NCI-H345 treated with DMSO at 0.1 percent for 48 hours (cell line): Measurements from ENCODE around the gene NPBWR2.
"Not testable (repeated sequence)": the region's sequence is repeated elsewhere in the genome, so short reads cannot be mapped to it uniquely, and the experiment has no call there.

ENCODE experiments used
- DNase-seq: peaks from one replicate; lab custom pipeline; 2025; ENCODE audit not compliant: unreplicated experiment; lab: John Stamatoyannopoulos, UW

Gene NPBWR2

GRCh38 chr20:64144144-64144912 is 37.0 kb upstream of the NPBWR2 start:
- no peak for DNase-seq

DNA sequence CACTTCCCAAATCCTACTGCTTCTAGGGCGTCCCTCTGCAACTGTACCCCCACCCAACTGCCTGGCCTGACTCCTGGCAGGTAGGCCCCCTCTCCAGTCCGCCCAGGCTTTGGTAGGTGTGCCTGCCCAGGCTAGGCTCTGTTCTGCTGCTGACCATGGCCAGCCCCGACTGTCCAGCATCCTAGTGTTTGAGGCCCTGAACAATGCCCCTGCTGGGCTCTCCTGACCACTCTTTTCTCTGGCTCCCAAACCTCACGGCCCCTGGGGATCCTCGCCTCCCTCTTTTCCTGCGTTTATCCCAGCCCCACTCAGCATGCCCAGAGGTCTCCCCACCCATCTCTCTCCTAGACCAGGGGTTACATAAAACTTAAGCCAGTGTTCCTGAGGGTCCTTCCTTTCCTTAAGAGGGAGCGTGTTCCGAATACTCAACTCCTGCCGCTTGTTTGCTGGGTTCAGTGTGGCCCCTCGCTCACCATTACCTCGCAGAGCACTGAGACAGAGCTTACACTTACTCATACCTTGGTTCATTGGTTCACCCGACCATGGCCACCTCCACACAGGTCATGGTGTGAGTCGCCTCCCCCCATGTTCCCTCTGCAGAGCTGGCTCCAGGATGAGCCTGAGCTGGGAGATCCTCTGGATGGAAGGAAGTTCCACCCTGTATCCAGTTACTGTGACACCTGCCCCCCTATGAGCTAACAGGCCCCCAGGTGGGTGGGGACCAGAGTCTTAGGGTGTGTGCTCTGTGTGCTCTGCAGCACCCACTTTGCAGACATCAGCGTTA is 35.8 kb upstream of the NPBWR2 start:
- DNase-seq: no peak

- peak; percentile 94 for DNase-seq
Measured at GRCh38 chr20:64142590-64142989, 35.2 kb upstream of the NPBWR2 start.

DNA sequence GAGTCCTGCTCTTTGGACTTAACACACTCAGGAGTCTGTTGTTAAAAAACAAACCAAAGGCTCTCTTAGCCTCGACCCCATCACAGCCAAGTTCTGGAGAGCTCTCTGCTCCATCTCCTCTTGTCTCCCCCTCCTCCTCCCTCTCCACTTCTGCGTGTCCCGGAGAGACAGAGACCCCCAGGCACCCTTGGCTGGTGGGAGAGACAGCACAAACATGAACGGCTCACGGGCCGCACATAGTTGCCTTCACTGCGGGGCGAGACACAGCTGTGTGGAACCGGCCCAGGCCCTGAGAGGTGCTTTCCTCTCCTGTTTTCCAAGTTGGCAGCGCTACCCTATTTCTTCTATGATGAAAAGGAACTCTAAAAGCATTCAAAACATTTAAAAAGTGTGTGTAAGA is 33.6 kb upstream of the NPBWR2 start:
- DNase-seq: no peak

DNA sequence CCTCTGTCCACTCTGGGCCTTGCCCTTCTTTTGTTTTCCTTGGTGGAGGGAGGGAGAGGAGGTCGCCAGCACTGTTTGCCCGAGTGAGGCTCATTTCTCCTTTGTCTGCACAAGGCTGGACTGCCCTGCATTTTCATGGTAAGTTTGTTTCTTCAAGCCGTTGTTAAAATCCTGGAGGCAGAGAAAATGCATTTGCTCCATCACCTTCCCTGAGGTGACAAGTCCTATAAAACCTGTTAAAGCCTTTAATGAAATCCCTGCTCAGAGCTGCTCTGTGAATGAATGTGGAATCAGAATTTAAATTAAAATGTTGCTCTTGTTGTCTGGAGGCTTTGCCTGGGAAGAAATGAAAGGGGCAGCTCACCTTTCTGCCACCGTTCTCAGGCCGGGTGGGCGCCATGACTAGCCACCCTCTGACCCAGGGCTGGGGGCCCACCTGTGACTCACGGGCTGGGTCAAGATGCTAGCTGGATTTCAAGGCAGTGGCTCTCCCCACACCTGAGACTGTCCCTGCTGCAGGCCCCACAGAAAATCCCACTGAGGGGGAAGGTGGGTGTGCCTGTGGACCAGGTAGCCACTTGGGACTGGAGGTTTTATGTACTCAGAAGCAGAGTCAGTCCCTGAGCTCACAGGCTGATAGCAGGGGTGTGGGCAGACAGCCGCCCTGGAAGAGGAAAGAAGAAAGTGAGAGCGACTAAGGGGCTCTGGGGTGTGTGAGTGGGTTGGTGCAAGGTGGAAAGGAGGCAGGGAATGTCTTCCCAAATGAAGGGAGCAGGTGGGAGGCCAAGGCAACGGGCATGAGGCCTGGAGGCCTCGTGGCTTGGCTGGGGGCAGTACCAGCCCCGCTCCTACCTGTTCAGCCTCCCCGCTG is 32.9 kb upstream of the NPBWR2 start:
- no peak for DNase-seq

GRCh38 chr20:64139199-64140060 is 32.1 kb upstream of the NPBWR2 start:
- DNase-seq: no peak

GRCh38 chr20:64138276-64138815 is 31.0 kb upstream of the NPBWR2 start:
- DNase-seq: no peak

GRCh38 chr20:64137598-64138031 is 30.2 kb upstream of the NPBWR2 start:
- no peak for DNase-seq

DNA sequence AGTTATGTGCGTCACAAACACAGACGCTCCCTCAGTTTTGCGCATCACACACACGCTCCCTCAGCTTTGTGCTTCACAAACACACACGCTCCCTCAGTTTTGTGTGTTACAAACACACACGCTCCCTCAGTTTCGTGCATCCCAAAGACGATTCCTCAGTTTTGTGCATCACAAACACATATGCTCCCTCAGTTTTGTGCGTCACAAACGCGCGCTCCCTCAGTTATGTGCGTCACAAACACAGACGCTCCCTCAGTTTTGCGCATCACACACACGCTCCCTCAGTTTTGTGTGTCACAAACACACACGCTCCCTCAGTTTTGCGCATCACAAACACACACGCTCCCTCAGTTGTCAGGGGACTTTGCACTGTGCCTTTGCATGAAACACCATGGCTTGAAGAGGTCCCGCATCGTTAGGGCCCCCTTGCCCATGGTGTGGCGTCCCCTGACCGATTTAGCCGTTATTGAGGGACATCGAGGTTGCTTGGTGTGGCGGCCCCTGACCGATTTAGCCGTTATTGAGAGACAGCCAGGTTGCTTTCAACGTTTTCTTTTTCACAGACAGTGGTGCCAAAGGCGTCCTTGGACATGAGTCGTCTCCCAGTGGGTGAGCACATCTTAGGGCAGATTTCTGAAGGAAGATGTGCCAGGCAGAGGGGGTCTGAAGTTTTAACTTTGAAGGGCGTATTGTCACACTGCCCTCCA is 28.8 kb upstream of the NPBWR2 start:
- DNase-seq: no peak

- not testable (repeated sequence) for DNase-seq
Measured at GRCh38 chr20:64134744-64135143, 27.4 kb upstream of the NPBWR2 start.

DNA sequence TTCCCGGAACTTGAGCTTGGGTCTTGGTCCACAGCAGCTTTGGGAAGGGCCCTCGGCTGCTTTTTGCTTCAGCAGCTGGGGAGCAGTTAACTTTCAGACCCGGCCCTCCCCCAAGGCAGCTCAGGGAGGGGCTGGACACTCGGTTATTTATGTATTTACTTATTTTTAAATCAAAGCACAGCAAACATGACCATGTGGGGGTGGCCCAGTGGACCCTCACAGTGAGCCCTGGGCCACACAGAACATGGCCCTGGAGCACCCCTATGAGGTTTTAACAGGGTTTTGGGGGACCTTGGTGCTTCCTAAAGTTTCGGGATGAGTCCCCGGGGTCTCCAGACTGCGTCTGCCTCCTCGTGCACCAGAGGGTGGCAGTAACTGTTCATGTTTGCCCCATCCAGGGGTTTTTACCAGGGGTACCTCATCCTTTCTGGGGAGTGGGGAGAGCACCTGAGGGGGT is 26.6 kb upstream of the NPBWR2 start:
- DNase-seq: no peak

GRCh38 chr20:64131406-64131805 is 24.0 kb upstream of the NPBWR2 start:
- peak; percentile 43 for DNase-seq

- DNase-seq: no peak
Measured at GRCh38 chr20:64130876-64131275, 23.5 kb upstream of the NPBWR2 start.

DNA sequence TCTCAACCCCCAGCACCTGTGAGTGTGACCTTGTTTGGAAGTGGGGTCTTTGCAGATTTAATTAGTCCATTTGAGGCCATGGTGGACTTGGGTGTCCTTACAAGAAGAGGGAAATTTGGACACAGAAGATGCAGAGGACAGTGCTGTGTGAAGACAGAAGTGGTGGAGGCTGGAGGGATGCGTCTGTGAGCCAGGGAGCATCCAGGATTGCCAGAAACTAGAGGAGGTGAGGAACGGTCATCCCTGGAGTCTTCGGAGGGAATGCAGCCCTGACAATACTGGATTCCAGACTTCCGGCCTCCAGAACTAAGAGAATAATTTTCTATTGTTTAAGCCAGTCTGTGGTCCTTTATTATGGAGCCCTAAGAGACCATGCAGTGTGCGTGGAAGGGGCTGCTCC is 22.9 kb upstream of the NPBWR2 start:
- DNase-seq: no peak

DNA sequence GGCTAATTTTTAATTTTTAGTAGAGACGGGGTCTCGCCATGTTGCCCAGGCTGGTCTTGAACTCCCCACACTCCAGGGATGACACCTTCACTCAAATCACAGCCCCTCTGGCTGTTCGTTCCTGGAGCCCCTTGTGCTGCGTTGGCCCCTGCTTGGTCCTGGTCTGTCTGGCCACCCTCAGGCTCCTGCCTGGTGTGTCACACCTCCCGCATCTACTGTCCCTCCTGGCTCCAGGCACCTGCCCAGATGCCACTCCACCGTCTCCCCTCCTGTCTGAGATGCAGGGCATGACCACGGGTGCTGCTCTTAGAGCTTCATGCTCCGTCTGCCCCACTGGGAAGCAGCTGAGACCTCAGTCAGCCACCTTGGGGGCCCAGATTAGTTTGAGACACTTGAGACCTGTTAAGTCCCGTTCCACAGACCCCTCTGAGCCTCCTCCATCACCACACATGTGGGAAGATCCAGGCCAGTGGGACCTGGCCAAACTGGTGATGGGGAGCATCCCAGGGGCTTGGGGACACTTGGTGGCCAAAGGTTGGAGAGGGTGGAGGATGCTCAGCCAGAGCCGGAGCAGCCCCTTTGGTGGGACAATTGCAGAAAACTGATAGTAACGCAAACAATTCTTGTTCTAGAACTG is 21.9 kb upstream of the NPBWR2 start:
- DNase-seq: no peak

GRCh38 chr20:64123517-64123916 is 16.2 kb upstream of the NPBWR2 start:
- DNase-seq: not testable (repeated sequence)

DNA sequence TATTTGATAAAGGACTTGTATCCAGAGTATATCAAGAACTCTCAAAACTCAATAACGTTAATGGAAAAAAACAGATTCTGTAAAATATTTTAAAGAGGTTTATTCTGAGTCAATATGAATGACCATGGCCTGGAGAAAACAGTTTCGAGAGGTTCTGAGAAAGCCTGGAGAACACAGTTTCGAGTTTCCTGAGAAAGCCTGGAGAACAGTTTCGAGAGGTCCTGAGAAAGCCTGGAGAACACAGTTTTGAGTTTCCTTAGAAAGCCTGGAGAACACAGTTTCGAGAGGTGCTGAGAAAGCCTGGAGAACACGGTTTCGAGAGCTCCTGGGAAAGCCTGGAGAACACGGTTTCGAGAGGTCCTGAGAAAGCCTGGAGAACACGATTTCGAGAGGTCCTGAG is 15.6 kb upstream of the NPBWR2 start:
- DNase-seq: not testable (repeated sequence)

DNA sequence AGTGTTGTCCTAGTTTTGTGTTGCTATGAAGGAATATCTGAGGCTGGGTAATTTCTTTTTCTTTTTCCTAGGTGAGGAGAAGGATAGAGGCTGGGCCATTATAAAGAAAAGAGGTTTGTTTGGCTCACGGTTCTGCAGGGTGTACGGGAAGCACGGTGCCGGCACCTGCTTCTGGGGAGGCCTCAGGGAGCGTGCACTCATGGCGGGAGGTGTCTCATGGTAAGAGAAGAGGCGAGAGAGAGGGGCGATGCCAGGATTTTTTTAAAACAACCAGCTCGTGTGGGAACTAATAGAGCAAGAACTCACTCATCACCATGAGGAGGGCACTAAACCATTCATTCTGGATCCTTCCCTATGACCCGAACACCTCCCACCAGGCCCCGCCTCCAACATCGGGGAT is 14.2 kb upstream of the NPBWR2 start:
- DNase-seq: no peak
